ENCODE measurements around the gene MCM10.
A peak's percentile ranks its signal among the peaks of the same experiment; 100 is the strongest.

The MCM10 gene

GRCh38 chr10:13160934-13161856, at the start of gene MCM10:
MCM10 (plus strand) TSS chr10:13161558; CDS start chr10:13164203, 2,645 bp downstream.
- Mint-ChIP-seq H3K27me3 (no peaks in the 10 kb centered on the region), H3K4me1 (peaks cover 34% of the 10 kb centered on the region), H3K4me3 (peak within 1 kb of the TSS; percentile 88), H3K9me3 (no peaks in the 10 kb centered on the region), H3K27ac (peak within 1 kb of the TSS; percentile 81), H3K36me3 (peaks cover 11% of the 10 kb centered on the region)
- CTCF ChIA-PET: interaction anchor here (0.6 to 2.6 kb wide), 12 partner anchors 13 to 191 kb away, joined by 3 to 13 read pairs (median 3); partner anchors contain the start of gene OPTN
- DNase-seq: peak; percentile 99

DNA sequence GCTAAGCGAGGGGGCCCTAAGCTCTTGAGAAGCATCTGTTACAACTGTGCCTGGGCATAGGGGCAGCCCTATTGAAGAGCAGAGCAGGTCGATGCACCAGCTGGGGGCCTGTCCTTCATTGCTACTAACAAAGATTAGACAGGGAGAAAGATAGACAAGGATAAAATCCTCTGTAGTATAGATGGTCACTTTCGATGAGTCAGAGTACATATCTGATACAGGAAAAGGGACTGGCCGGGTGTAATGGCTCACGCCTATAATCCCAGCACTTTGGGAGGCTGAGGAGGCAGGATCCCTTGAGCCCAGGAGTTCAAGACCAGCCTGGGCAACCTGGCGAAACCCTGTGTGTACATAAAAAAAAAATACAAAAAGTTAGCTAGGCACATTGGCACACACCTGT, 47.8 kb upstream of the MCM10 start:
- Mint-ChIP-seq H3K4me1 (peaks cover 34% of the 10 kb centered on the region), H3K4me3 (no peak overlapping the region), H3K36me3 (peaks cover 65% of the 10 kb centered on the region), H3K27me3 (no peaks in the 10 kb centered on the region), H3K27ac (peak overlapping the region; percentile 67), H3K9me3 (no peaks in the 10 kb centered on the region)
- DNase-seq: no peak
- CTCF ChIA-PET: no interaction called here

DNA sequence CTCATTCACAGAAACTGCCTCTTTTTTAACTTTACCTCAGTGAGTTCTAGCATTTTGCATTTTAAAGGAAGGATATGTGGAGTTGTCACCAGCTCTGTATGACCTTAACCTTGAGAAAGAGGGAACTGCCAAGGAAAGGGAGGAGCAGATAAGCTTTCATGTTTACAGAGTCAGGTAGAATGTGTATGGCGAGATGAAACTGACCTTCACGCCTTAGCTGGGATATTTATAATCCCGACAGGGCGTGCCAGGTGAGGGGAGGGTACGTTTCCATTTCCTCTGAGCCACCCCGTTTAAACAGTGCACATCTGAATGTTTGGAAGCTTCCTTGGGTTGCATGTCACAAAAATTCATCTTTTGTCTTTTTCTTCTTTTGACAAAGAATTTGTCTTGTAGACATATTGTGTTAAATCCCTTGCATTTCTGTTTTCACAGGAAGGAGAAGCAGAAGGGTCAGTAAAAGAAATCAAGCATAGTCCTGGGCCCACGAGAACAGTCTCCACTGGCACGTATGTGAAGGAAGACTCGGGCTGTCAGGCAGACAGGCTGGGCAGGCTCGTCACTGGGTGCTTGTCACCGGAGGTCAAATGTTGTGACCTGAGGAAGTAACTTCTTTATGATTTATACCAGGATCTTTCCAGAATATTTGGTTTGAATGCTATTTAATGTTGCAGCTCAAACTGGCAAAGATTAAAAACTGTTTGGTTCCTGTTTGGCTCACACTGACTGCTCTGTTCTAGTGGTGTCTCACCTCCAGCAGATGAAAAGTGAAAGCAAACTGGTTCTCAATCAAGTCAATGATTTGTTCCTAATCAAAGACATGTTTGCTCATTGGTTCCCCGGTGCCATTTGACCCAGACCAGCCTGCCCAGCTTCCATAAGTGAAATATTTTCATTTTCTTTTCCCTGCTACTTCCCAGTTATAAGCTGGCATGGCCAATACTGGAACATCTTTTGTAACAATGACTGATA, 45.2 kb upstream of the MCM10 start:
- Mint-ChIP-seq H3K36me3 (peaks cover 66% of the 10 kb centered on the region), H3K9me3 (no peaks in the 10 kb centered on the region), H3K4me3 (peak overlapping the region; percentile 29), H3K27me3 (no peaks in the 10 kb centered on the region), H3K4me1 (peaks cover 19% of the 10 kb centered on the region), H3K27ac (peak overlapping the region; percentile 81)
- CTCF ChIA-PET: interaction anchor here (0.6 to 1.1 kb wide), 2 partner anchors 9 to 19 kb away, joined by 3 to 4 read pairs; no protein-coding TSS in a partner anchor
- peak; percentile 38 for DNase-seq

GRCh38 chr10:13117841-13118783, 43.2 kb upstream of the MCM10 start:
- CTCF ChIA-PET: no interaction called here
- H3K9me3 Mint-ChIP-seq: no peaks in the 10 kb centered on the region
- DNase-seq: no peak
- peaks cover 72% of the 10 kb centered on the region for H3K36me3 Mint-ChIP-seq
- no peak overlapping the region for H3K27ac Mint-ChIP-seq
- no peaks in the 10 kb centered on the region for H3K27me3 Mint-ChIP-seq
- H3K4me3 Mint-ChIP-seq: no peak overlapping the region
- peaks cover 19% of the 10 kb centered on the region for H3K4me1 Mint-ChIP-seq

- Mint-ChIP-seq H3K4me3 (no peak overlapping the region), H3K27me3 (no peaks in the 10 kb centered on the region), H3K36me3 (peaks cover 73% of the 10 kb centered on the region), H3K27ac (peak overlapping the region; percentile 9), H3K4me1 (peaks cover 19% of the 10 kb centered on the region), H3K9me3 (no peaks in the 10 kb centered on the region)
- CTCF ChIA-PET: no interaction called here
- DNase-seq: no peak
These were observed 42.5 kb upstream of the MCM10 start for GRCh38 chr10:13118784-13119410.

GRCh38 chr10:13120786-13121499, 40.4 kb upstream of the MCM10 start:
- CTCF ChIA-PET: no interaction called here
- H3K4me3 Mint-ChIP-seq: no peak overlapping the region
- peaks cover 79% of the 10 kb centered on the region for H3K36me3 Mint-ChIP-seq
- no peak for DNase-seq
- no peaks in the 10 kb centered on the region for H3K27me3 Mint-ChIP-seq
- peaks cover 14% of the 10 kb centered on the region for H3K4me1 Mint-ChIP-seq
- no peaks in the 10 kb centered on the region for H3K9me3 Mint-ChIP-seq
- H3K27ac Mint-ChIP-seq: no peak overlapping the region

DNA sequence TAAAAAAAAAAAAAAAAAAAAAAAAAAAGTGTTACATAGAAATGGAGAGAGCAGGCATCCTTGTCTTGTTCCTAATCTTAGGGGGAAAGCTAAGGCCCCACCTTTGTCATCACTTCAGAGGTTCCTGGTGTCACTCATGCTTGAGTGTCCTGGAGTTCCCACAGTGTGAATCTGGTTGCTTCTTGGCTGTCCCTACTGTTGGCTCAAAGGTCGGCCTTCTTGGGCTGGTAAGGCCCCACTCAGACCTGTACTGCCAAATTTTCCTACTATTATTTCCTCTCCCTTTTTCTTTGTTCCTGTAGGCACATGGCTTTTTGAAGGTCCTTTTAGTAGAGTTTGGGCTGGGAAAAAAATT, 39.9 kb upstream of the MCM10 start:
- Mint-ChIP-seq H3K4me1 (peaks cover 9% of the 10 kb centered on the region), H3K4me3 (no peak overlapping the region), H3K27ac (no peak overlapping the region), H3K9me3 (no peaks in the 10 kb centered on the region), H3K27me3 (no peaks in the 10 kb centered on the region), H3K36me3 (peaks cover 76% of the 10 kb centered on the region)
- DNase-seq: no peak
- CTCF ChIA-PET: no interaction called here

GRCh38 chr10:13136651-13137050, 24.7 kb upstream of the MCM10 start:
- H3K9me3 Mint-ChIP-seq: no peaks in the 10 kb centered on the region
- CTCF ChIA-PET: no interaction called here
- no peaks in the 10 kb centered on the region for H3K27me3 Mint-ChIP-seq
- peaks cover 68% of the 10 kb centered on the region for H3K36me3 Mint-ChIP-seq
- H3K4me1 Mint-ChIP-seq: no peaks in the 10 kb centered on the region
- H3K4me3 Mint-ChIP-seq: no peak overlapping the region
- no peak for DNase-seq
- H3K27ac Mint-ChIP-seq: no peak overlapping the region

DNA sequence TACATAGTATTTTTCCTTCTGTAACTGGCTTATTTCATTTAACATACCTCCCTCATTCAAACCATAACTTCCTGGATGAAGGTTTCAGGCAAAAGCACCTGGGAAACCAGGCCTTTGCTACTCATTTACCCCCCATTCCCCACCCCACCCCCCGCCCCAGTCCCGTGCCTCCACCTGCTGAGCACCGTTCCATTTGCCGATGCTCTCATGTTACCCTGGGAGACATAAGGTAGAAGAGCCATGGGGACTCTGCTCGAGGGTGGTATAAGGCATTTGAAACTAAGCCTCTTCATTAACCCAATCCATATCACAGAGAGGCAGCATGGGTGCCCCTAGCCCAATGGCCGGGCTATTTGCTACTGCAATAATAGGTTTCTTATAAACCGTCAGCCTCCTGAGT, 22.2 kb upstream of the MCM10 start:
- Mint-ChIP-seq H3K4me1 (no peaks in the 10 kb centered on the region), H3K27me3 (no peaks in the 10 kb centered on the region), H3K27ac (no peak overlapping the region), H3K9me3 (no peaks in the 10 kb centered on the region), H3K4me3 (no peak overlapping the region), H3K36me3 (peaks cover 66% of the 10 kb centered on the region)
- CTCF ChIA-PET: no interaction called here
- DNase-seq: no peak

DNA sequence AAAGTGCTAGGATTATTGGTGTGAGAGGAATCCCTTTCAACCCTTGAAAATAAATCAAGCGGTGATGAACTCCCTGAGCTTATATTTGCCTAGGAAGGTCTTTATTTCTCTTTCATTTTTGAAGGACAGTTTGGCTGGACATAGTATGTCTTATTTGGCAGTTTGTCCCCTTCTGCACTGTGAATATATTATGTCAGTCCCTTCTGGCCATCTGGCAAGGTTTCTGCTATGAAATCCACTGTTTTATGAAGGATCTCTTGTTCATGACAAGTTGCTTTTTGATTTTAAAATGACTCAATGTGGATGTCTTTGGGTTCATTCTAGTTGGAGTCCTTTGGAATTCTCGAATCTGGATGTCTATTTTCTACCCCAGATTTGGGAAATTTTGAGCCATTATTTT, 21.7 kb upstream of the MCM10 start:
- Mint-ChIP-seq H3K36me3 (peaks cover 67% of the 10 kb centered on the region), H3K27ac (no peak overlapping the region), H3K4me3 (no peak overlapping the region), H3K4me1 (no peaks in the 10 kb centered on the region), H3K9me3 (no peaks in the 10 kb centered on the region), H3K27me3 (no peaks in the 10 kb centered on the region)
- CTCF ChIA-PET: no interaction called here
- DNase-seq: no peak

DNA sequence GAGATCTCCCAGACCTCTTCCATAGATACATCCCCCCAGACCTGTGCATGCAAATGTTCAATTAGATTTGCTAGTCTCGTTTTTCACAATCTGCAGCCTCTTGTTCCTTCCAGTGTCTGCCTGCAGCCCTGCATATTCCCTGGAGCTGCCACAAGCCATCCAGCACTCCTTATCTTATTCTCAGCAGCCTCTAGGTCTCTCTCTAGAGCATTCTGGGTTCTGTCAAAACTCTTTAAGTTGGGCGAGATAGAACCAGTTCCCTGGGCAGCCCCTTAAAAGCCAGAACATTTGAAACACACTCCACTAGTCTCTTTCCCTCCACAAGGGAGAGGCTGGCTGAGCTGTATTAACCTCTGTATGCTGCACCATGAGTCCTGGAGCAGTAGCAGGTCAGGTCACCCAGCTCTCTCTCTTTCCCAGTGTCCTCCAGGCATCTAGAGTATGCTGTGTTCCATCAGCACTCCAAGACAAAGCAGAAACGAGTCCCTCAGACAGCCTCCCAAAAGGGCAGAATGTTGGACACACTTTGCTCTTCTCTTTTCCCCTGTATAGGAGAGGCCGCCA, 20.6 kb upstream of the MCM10 start:
- CTCF ChIA-PET: no interaction called here
- H3K27ac Mint-ChIP-seq: peak overlapping the region; percentile 24
- H3K4me1 Mint-ChIP-seq: no peaks in the 10 kb centered on the region
- DNase-seq: no peak
- H3K4me3 Mint-ChIP-seq: no peak overlapping the region
- H3K9me3 Mint-ChIP-seq: peaks cover 2% of the 10 kb centered on the region
- H3K27me3 Mint-ChIP-seq: no peaks in the 10 kb centered on the region
- H3K36me3 Mint-ChIP-seq: peaks cover 65% of the 10 kb centered on the region

DNA sequence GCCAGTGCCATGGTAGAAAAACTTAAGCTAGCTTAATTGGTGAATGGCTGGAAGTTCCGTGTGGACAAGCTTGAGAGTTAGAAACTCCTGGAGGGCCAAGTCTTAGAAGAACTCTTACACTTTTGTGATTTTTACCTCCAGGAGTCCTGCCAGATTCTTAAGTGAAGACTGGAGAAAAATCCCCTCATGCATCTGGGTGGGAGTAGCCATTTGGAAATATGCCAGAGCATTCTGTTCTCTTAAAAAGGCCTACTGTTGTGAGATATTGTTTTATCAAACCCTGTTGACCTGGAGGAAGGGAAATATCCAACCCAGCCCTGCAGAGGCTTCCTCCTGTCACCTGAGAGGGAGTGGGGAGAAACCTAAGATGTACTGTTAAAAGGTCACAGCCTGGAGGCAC, 17.6 kb upstream of the MCM10 start:
- H3K9me3 Mint-ChIP-seq: peaks cover 8% of the 10 kb centered on the region
- H3K4me1 Mint-ChIP-seq: no peaks in the 10 kb centered on the region
- peaks cover 49% of the 10 kb centered on the region for H3K36me3 Mint-ChIP-seq
- no peak overlapping the region for H3K4me3 Mint-ChIP-seq
- H3K27ac Mint-ChIP-seq: no peak overlapping the region
- CTCF ChIA-PET: no interaction called here
- no peaks in the 10 kb centered on the region for H3K27me3 Mint-ChIP-seq
- DNase-seq: no peak

DNA sequence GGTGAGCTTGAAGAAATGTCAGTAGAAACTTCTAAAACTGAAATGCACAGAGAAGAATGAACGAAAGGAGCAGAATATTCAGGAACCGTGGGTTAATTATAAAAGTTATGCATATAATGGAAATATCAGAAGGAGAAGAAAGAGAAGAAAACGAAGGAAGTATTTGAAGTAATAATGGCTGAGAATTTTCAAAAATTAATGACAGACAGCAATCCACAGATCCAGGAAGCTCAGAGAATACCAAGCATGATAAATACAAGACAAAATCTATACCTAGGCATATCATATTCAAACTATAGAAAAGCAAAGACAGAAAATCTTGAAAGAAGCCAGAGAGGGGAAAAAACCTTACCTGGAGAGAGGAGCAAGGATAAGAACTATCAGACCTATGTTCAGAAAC, 16.5 kb upstream of the MCM10 start:
- no peak for DNase-seq
- no peaks in the 10 kb centered on the region for H3K4me1 Mint-ChIP-seq
- H3K27me3 Mint-ChIP-seq: no peaks in the 10 kb centered on the region
- H3K36me3 Mint-ChIP-seq: peaks cover 45% of the 10 kb centered on the region
- H3K9me3 Mint-ChIP-seq: peaks cover 8% of the 10 kb centered on the region
- H3K27ac Mint-ChIP-seq: no peak overlapping the region
- H3K4me3 Mint-ChIP-seq: no peak overlapping the region
- CTCF ChIA-PET: no interaction called here

Measured in activated naive CD4-positive, alpha-beta T cell treated with anti-CD3 and anti-CD28 coated beads, Interleukin-2, amount 10 ng/mL, durations not matched to agents 7 days and 5 days (primary cell).